ENCODE data around the gene MYOCOS. TPM values are rescaled to one million over a fixed set of nuclear protein-coding genes. Genes with fewer than 3 reads are reported as not detected.

MYOCOS gene
- total RNA-seq, 2 donors from 2014 or later: not detected

GRCh38 chr1:171628225-171628624 lies 6.2 kb downstream of the MYOCOS start:
- no peak for TF ChIP-seq CTCF (IDR thresholded peaks at IDR 0.05)
- Histone ChIP-seq H3K4me3 (no peak overlapping the region), H3K4me1 (no peaks in the 10 kb centered on the region), H3K27ac (no peak overlapping the region), H3K36me3 (no peaks in the 10 kb centered on the region), H3K9me3 (no peaks in the 10 kb centered on the region), H3K27me3 (no peaks in the 10 kb centered on the region)
- no peak for DNase-seq (ENCODE audit: low spot score)

DNA sequence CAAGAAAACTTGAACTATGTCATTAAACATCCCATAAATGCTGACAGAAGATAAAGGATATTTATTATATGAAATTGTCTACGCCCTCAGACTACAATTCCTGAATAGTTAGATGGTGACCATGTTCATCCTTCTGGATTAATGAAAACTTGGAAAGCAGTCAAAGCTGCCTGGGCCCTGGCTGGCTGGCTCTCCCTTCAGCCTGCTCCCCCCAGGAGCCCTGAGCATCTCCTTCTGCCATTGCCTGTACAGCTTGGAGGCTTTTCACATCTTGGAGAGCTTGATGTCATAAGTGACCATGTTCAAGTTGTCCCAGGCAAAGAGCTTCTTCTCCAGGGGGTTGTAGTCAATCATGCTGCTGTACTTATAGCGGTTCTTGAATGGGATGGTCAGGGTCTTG lies 13.6 kb downstream of the MYOCOS start:
- Histone ChIP-seq H3K9me3 (no peaks in the 10 kb centered on the region), H3K4me3 (no peak overlapping the region), H3K27ac (no peak overlapping the region), H3K36me3 (no peaks in the 10 kb centered on the region), H3K27me3 (no peaks in the 10 kb centered on the region), H3K4me1 (no peaks in the 10 kb centered on the region)
- no peak for TF ChIP-seq CTCF (IDR thresholded peaks at IDR 0.05)
- no peak for DNase-seq (ENCODE audit: low spot score)

- H3K36me3 ChIP-seq: no peaks in the 10 kb centered on the region
- H3K27ac ChIP-seq: no peak overlapping the region
- no peaks in the 10 kb centered on the region for H3K9me3 ChIP-seq
- TF ChIP-seq CTCF (IDR thresholded peaks at IDR 0.05): no peak
- no peak overlapping the region for H3K4me3 ChIP-seq
- no peak for DNase-seq (ENCODE audit: low spot score)
- H3K27me3 ChIP-seq: no peaks in the 10 kb centered on the region
- no peaks in the 10 kb centered on the region for H3K4me1 ChIP-seq
Observed at GRCh38 chr1:171636141-171636540, 14.1 kb downstream of the MYOCOS start.

DNA sequence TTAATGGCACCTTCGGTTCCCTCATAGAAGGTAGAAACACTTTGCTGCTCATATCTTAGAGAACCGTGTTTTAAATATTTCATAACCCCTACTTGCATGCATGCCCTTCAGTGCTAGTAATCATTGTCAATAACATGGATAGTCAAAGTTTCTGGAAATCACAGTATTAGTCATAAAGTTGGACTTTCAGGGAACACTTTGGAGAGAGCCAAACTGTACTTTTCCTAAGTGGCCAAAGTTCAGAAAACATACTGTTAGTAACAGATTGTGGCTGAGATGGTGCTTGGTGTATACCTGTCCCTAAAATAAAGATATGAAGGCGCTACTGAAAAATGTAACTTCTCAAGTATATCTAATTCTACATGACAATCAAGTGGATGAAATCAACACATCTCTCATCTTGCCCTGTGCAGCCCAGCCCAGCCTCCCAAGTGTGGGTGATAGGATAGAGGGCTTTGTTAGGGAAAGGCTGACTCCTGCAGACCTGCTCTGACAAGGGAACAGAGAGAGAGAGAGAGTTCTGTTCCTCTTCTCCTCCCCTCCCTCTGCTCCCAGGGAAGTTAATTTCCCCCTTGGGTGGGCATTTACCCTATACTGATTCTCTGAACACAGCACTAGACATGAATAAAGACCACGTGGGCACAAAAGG lies 16.0 kb downstream of the MYOCOS start:
- Histone ChIP-seq H3K9me3 (no peaks in the 10 kb centered on the region), H3K27ac (no peak overlapping the region), H3K4me1 (no peaks in the 10 kb centered on the region), H3K27me3 (no peaks in the 10 kb centered on the region), H3K36me3 (no peaks in the 10 kb centered on the region), H3K4me3 (no peak overlapping the region)
- no peak for DNase-seq (ENCODE audit: low spot score)
- TF ChIP-seq CTCF (IDR thresholded peaks at IDR 0.05): no peak

GRCh38 chr1:171640225-171640624 lies 18.2 kb downstream of the MYOCOS start:
- H3K9me3 ChIP-seq: no peaks in the 10 kb centered on the region
- no peaks in the 10 kb centered on the region for H3K36me3 ChIP-seq
- no peak overlapping the region for H3K27ac ChIP-seq
- no peak overlapping the region for H3K4me3 ChIP-seq
- no peak for TF ChIP-seq CTCF (IDR thresholded peaks at IDR 0.05)
- no peaks in the 10 kb centered on the region for H3K27me3 ChIP-seq
- DNase-seq (ENCODE audit: low spot score): no peak
- H3K4me1 ChIP-seq: peaks cover 0 to 3% of the 10 kb centered on the region in 2 donors

All from right atrium auricular region (tissue), 2 donors.